ENCODE data around the gene LAMA2.

LAMA2 gene

DNA sequence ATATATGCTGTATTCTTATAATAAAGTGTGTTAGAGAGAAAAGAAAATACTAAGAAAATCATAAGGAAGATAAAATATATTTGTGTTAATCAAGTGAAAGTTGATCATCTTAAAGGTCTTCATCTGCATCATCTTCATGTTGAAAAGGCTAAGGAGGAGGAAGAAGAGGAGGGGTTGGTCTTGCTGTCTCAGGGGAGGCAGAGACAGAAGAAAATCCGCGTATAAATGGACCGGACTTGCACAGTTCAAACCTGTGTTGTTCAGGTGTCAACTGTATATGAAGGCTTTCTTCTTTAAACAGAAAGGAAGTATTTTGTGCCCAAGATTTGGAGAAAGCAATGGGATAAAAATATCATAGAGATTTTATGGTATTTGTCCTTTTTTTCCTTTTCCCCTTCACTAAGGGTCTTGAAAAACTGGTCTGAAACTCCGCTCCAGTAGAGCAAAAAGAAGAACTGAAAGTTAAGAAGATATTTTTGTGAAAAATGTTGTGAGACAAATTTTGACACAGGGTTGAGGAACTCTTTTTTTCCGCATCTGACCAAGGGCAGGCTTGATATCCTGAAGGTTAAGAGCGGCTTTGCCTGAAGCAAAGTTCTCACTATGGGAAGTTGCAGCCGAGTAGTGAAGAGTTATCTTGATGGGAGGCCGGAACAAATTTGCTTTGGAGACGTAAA is 350.7 kb downstream of the LAMA2 start:
- no peak for DNase-seq (ENCODE audit: low read depth)

DNA sequence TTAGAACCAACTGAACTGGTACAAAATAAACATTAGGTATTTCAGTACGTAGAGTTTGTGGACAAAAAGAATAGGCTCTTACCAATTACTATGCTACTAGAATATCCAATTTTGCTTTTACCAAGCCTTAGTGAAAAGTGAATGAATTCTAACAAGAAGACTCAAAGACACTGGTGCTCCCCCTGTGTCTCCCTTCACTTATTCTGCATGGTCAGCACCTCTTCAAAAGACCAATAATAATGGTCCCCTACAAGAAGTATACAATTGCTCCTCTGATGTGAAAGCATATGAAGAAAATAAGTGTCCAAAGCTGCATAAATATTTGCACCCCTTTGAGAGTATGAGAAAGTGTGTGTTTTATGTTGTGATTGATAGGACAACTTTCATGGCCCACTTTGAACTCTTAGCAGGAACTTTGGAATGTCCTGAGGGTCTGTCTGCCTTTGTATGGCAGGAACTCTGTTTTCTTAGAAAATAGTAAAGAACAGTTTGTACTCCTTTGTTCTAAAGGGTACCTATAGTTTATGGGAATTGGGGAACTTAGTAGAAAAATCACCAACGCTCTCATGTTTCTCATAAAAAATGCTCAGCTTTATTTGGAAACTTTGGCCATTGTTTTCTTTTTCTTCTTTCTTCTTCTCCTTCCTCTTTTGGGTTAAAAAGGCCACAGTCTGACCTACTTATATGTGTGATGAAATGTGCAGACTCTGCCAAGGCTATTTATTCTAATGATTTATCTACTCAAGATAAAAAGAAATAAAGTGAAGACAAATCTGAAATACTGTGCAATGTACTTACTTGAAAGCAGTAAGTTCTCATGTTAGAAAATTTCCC is 352.4 kb downstream of the LAMA2 start:
- no peak for DNase-seq (ENCODE audit: low read depth)

DNA sequence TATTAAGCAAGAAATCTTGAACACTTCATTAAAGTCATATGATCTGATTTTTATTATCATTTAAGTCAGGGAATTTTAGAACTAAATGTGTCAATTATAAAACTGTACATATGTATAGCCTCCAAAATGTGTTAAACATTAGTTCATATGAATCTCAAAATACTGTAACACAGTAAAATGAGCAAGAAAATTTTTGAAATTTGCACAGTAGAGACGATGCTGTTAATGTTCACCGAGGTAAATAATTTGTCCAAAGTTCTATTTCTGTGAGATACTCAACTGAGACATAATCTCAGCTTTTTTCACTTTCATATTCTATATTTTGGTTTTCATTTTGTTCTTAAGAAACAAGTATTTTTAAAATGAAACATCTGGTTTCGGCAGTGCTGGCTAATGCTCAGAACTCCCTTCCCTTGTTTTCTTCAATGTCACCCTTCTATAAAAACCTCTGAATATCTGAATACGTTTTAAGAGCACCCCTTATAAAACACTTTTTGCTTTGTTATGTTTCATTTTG is 353.1 kb downstream of the LAMA2 start:
- no peak for DNase-seq (ENCODE audit: low read depth)

DNA sequence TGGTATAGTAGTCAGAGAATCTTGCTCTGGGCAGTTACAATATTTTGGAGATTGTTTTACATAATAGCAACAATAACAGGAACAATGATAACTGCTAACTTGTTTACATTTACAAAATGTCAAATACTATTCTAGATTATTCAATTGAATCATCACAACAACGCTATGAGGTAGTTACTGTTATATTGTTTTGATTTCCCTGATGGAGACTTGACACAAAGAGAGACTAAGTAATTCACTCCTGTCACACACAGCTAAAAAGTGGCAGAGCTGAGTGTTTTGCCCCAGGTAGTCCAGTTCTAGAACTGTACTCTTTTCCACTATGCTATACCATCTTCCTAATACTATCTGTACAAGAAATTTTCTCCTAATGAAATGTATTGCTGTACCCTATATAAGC is 356.1 kb downstream of the LAMA2 start:
- no peak for DNase-seq (ENCODE audit: low read depth)

DNA sequence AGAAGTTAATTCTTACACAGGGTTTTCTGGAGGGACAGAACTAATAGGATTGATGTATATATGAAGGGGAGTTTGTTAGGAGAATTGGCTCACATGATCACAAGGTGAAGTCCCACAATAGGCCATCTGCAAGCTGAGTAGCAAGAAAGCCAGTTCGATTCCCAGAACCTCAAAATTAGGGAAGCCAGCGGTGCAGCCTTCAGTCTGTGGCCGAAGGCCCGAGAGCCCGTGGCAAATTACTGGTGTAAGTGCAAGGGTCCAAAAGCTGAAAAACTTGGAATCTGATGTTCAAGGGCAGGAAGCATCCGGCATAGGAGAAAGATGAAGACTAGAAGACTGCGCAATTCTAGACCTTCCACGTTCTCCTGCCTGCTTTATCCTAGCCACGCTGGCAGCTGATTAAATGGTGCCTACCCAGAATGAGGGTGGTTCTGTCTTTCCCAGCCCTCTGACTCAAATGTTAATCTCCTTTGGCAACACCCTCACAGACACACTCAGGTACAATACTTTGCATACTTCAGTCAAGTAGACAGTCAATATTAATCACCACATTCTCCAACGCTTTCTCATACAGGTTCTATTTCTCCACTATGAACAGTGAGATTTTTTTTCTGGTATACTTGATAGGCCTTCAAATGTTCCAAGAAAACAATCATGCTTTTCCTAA is 357.0 kb downstream of the LAMA2 start:
- DNase-seq (ENCODE audit: low read depth) = no peak

DNA sequence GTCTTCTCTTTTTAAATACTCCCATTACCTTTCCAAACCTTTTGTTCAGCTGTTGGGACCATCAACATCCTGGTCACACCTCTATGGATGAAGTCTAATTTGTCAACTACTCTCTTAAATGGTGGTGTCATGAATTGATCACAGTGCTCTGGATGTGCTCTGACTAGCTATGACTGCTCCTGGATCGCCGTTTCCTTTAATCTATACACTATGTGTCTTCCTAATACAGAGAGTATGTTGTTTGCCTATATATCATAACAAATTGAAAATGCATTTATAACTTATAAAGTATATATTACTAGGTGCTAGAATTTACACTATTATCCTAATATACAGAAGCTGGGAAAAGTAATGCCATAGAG is 357.5 kb downstream of the LAMA2 start:
- DNase-seq (ENCODE audit: low read depth) = no peak

DNA sequence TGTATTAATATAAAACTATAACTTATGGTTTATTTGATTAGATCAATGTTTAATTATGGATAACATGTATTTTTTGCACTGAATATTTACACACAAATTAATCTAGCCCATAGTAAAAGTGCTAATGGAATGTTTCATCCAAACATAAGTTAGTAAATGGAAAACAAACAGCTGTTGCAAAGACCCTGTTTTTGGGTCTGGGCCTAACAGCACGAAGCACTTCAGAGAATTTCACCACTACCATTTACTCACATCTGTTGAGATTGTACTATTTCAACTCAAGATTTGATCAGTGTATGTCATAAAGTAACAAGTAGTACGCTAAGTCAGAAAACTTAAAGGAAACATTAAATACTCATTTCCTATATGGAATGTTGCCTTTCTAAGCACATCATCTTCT is 359.6 kb downstream of the LAMA2 start:
- no peak for DNase-seq (ENCODE audit: low read depth)

DNA sequence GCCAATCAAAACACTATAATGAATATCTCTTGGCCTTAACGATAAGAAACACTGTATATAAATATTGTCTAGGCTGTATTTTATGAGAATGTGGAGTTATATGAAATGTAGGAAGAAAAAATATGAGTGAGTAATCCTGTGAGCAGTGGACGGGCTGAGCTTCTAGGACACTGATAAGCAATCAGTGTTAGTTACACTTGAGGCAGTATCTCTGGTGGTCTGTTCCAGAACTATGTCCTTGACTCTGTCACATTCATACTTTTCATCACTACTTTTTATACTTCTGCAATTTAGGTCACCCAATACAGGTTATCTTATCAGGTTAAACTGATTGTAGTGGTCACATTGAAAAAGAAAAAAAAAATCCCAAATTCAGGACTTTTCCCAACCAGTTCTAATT is 360.4 kb downstream of the LAMA2 start:
- no peak for DNase-seq (ENCODE audit: low read depth)

DNA sequence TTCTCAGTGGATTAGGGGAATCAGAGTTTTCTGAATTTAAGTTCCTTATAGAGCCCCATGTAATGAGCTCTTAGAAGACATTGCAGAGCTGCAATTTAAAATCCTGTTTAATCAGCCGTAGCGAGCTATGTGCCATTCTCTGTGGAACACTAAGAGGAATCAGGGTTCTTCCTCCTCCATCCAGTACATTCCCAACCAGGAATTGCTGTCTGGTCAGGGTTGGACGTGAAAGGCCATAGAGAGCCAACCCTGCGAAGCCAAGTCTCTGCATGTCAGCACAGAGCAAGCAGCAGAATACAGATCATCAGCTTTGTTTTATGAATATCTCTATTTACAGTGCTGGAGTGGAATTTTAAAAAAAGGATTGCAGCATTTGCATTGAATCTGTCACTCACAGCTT is 366.0 kb downstream of the LAMA2 start:
- no peak for DNase-seq (ENCODE audit: low read depth)

DNA sequence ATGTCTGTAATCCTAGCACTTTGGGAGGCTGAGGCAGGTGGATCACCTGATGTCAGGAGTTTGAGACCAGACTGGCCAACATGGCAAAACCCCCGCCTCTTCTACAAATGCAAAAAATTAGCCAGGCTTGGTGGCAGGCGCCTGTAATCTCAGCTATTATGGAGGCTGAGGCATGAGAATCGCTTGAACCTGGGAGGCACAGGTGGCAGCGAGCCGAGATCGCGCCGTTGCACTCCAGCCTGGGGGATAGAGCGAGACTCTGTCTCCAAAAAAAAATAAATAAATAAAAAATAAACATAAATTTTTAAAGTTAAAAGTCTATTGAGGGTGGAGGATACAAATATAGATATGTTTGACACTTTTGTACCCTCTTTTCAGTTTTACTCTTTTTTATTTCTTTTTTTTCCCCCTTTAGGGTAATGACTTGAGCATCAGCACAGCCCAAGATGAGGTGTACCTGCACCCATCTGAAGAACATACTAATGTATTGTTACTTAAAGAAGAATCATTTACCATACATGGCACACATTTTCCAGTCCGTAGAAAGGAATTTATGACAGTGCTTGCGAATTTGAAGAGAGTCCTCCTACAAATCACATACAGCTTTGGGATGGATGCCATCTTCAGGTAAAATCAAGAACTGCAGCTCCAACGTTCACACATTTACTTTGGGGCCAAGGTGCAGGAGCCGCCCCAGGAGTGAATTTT is 368.9 kb downstream of the LAMA2 start:
- DNase-seq (ENCODE audit: low read depth) = peak; percentile 75

DNA sequence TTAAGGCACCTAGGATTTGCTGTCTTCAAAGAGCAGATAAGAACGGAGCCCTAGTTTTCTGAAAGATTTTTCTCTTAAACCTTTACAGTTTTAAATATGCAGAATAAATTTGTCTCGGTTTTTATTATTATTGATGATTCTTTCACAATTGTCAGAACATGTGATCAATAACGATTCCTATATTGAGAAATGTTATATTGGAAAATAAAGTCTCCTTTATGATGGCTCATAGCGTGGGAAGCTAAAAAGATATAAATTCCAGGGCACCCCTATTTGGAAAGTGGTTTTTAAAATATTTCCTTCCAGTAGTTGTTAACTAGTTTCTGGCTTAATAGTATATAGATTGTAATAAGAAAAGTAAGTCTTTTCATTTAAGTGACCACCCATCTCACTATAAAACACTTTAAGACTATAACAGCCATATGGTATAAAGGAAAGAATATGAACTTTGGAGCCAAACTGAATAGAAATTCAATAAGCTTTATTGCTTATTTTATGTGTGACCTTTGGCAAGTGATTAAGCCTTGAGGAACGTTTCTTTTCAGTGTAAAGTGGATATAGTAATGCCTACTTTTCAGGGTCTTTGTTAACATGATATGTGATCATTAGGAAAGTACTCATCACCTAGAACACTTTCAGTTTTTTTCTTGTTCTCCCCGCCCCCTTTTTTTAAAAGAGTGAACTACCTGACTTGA is 369.6 kb downstream of the LAMA2 start:
- peak; percentile 39 for DNase-seq (ENCODE audit: low read depth)

DNA sequence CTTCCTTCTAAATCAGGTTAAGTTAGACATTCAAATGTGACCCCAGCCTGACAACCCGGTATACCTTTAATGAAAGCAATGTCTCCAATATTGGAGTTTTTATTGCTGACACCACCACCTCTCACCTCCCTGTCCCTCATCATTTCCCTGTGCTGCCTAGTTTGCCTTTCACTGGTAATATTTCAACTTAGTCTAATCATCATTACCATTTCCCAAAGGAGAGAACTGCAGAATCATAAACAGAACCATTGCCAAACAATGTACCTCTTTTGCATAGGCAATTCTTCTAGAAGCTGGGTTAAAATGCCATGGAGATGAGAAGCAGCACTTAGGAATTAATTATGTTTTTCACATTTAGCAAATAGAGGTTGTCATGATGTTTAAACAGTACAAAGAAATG is 370.3 kb downstream of the LAMA2 start:
- DNase-seq (ENCODE audit: low read depth) = no peak

- DNase-seq (ENCODE audit: low read depth) = no peak
Observed at GRCh38 chr6:129253727-129254126, 370.8 kb downstream of the LAMA2 start.

- DNase-seq (ENCODE audit: low read depth) = no peak
Observed at GRCh38 chr6:129257196-129257595, 374.3 kb downstream of the LAMA2 start.

GRCh38 chr6:129262661-129263060 is 379.7 kb downstream of the LAMA2 start:
- DNase-seq (ENCODE audit: low read depth) = no peak

- DNase-seq (ENCODE audit: low read depth) = no peak
Observed at GRCh38 chr6:129263176-129263575, 380.2 kb downstream of the LAMA2 start.

GRCh38 chr6:129264480-129265045 is 381.6 kb downstream of the LAMA2 start:
- no peak for DNase-seq (ENCODE audit: low read depth)

DNA sequence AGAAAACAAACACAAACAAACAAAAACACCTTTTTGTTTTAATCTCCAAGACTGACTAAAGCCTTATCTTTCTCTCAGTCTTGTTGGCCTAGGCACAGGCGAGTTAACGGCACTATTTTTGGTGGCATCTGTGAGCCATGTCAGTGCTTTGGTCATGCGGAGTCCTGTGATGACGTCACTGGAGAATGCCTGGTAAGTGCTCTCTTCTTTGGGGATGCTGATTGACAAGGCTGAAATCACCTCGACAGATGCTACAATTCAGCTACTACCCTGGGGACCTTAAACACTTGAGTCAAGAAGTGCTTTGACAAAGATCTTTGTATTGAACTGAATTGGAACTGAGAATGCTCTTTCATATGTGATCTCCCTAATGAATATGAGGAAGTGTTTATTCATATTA is 384.1 kb downstream of the LAMA2 start:
- no peak for DNase-seq (ENCODE audit: low read depth)

GRCh38 chr6:129269076-129269475 is 386.1 kb downstream of the LAMA2 start:
- no peak for DNase-seq (ENCODE audit: low read depth)

GRCh38 chr6:129269891-129270290 is 387.0 kb downstream of the LAMA2 start:
- DNase-seq (ENCODE audit: low read depth) = no peak

DNA sequence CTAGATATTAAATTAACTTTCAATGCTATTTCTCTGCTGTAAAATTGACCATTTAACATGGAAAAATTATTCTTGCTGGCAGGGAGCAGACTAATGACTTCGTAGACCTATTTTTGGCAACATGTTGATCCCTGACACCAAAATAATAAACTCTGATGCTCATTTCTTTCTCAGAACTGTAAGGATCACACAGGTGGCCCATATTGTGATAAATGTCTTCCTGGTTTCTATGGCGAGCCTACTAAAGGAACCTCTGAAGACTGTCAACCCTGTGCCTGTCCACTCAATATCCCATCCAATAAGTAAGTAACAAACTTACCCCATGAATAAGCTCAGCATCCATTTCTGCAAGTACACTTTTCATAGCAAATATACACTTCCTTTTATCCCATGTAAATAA is 387.5 kb downstream of the LAMA2 start:
- no peak for DNase-seq (ENCODE audit: low read depth)

All from ELR (cell line).